HCEC 1CT (cell line): Measurements from ENCODE around the gene VPS39.

Experiments
- DNase-seq: peaks from one replicate; pipeline ENCODE4 v3.0.0-alpha.2; 2017

The VPS39 gene

DNA sequence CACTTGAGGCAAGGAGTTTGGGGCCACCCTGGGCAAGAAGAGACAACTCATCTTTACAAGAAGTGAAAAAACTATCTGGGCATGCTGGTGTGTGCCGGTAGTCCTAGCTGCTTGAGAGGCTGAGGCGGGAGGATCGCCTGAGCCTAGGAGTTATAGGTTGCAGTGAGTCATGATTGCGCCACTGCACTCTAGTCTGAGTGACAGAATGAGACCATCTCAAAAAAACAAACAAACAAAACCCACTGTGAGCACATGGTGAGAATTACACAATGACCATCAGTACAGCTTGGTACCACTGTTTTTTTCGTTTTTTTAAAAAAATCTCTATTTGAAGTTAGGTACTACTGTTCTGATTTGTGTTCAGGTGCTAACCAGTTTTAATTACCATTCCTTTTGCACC is 13.6 kb downstream of the VPS39 start:
- DNase-seq = peak; percentile 82

DNA sequence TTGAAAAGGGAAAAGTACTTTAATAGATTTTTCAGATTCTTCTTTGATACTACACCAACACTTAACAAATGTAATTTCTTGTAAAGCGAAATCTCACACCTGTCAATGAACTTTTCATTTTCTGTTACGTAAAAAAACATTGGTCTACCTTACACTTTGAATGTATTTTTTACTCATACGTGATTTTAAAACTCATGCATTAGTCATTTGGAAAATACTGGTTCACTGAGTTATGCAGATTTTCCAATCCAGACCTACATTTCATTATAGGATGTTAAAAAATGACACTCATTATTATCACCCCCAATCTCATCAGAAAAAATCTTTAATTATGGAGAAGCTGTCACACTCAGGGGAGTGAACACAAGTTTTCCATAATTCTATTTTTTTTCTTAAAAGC is 14.7 kb downstream of the VPS39 start:
- no peak for DNase-seq

DNA sequence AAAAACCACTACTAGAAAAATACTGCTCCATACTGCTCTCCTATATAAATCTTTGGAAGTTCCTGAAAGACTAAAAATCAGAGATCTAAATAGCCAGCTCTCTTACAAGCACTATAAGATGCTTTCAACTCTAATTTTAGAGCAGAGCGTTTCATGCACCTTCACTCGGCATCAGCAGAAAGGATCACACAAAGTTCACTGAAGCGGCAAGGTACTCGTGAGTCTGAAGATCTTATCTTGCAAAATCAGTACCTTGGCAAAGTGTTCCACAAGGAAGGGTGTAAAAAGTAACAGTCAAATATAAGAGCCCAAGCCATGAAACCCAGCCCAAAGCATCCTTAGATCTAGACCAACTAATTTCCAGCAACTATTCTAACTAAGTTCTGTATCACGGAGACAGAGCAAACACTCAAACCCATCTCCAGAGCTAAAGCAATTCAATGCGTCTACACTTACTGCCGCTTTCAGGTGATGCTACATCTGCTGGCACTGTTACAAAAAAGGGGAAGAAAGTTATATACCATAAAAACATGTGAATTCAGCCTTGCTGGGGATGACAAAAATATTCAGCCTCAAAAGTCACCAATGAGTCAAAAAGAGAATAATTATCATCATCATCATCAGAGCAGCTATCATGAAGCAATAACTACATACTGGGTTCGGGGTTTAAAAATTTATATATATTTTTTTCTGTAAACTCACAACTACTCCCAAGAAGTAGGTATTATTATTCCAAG is 16.3 kb downstream of the VPS39 start:
- DNase-seq = no peak

DNA sequence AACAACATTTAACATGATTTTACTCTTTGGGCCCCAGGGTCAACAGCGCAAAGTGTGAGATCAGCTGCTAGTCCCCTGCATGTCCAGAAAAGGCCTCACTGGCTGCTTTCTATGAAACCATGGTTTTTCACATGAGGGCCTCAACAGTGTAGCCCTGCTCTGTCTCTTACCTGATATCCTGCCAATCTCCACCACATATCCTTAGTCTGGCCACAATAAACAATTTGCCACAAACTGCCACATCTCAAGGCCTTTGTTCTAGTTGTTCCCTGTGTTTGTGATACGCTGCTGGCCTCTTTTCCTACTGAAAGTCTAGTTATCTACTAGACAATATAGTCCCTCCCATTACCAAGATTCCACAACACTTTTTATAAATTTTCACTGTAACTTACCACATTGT is 17.7 kb downstream of the VPS39 start:
- DNase-seq = no peak

DNA sequence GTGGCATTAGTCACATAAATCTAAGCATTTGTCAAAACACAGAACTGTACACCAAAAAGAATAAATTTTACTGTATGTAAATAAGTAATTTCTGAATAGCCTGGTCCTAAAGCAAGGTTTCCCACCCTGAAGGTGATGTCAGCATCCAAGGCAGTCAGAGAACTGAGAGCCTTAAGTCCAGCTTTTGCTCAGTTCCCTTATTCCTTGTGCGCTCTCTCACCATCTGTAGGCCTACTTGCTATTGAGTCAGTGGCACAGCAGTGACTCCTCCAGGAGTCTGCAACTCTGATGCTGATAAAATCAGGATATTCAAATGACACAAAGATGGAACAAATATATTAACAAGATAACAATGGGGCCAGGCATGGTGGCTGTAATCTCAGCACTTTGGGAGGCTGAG is 22.3 kb downstream of the VPS39 start:
- no peak for DNase-seq

DNA sequence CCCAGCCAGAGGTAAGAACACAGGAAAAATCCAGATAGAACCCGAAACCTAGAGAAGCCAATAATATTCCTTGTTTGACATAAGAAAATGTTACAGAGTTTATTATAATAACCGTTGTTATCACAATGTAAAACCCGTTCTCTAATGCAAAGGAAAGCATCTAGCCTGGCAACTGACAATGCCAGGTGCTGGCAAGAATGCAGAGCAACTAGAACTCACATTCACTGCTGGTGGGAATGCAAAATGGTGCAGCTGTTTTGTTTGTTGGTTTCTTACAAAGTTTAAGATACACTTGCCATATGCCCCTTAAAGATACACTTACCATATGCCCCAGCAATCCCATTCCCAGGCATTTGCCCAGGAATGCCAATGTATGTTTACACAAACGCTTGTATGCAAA is 23.4 kb downstream of the VPS39 start:
- no peak for DNase-seq

DNA sequence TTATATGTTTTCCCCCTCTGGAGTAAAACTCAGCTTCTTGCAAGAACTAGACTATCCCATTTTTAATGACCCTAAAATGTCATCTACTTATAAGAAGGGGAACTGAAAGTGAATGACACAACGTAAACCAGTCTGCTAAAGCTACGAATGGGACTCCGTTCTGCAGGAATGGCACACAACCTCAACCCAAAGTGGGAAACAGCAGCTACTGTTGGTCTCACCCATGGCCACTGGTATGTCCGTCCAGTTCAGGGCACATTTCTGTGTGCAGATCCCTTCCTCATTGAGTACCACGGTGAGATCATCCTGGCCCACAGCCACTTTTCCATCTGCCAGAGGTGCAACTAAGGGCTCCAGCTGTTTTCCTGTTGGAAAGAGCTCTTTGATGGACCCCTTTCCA is 23.8 kb downstream of the VPS39 start:
- DNase-seq = no peak

DNA sequence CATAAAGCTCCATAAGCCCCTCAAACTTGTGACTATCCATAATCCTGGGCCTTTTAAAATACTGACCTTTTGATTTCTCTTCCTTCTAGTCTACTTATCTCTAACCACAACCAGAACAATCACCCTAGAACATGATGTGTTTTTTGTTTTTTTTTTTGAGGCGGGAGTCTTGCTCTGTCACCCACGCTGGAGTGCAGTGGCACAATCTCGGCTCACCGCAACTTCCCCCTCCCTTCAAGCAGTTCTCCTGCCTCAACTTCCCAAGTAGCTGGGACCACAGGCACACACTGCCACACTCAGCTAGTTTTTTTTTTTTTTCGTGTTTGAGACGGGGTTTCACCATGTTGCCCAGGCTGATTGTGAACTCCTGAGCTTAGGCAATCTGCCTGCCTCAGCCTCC is 25.1 kb downstream of the VPS39 start:
- DNase-seq = no peak

DNA sequence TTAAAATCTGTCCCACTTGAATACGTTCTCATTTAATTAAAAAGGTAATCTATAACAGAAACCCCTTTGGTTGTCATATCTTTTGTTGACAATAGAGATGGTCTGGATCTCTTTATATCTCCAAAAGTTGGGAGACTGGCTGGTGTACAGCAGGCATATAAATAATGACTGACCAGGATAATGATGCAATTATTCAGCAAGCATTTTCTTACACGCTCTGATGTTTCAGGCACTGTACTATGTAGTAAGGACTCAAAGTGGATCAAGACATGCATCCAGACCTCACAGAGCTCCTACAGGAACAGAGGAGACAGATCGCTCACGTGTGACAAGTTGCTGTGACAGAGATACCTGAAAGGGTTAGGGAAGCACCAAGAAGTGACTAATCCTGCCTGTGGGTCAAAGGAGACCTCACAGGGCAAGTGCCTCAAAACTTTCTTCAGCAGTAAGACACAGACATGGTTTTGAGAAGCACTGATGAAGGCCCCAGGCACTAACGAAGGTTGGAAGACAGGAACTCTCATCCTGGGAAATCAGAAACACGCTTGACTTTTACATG is 25.7 kb downstream of the VPS39 start:
- no peak for DNase-seq

DNA sequence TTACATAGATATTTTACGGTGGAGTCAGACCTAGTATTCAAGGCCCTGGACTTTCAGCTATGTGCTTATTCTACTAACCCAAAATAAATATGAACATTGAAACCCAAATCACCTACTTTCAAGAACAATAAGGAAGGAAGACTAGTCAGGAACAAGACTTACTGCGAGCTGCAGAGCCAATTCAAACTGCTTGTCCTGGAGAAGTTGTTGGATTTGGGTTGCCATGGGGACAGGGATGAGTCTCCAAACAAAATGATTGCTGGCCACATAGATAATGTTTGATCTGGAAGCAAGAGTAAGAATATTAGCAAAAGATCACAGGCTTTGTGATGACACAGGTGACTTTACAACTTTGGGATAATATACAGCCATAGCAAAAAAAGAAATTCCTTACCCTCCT is 30.0 kb downstream of the VPS39 start:
- DNase-seq = no peak

DNA sequence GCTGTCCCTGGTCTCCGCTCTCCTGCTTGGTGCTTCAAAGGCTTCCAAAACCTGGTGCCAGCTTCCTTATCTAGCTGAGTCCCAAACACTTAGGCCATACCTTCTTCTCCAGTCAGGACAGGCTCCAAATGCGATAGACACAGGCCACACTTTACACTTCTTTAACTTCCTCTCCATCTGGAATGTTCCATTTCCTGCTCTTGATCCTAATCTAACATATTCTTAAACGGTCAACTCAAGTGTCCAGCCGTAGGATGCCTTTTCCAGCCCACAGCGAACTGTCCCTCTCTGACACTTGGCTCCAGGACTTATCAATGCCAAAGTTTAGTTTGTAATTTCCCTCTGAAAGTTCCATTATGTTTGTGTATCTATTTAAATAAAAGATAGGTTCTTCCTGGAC is 32.4 kb downstream of the VPS39 start:
- no peak for DNase-seq

DNA sequence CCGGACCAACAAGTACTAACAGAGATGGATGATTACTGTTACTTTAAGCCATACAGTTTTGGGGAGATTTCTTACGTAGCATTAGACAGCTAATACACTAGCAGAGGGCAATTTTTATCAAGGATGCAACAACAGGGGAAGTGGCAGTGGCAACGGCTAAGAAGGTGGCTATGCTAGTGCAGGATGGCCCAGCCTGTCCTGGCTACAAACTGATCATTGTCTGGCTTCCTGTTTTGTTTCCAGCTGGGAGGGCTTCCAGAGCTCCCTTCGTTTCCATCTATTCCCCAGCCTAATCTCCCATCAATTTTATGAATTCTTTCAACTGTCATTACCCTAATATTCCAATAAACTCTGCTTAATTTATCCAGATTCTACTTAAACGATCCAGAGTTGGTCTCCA is 35.6 kb downstream of the VPS39 start:
- DNase-seq = no peak

DNA sequence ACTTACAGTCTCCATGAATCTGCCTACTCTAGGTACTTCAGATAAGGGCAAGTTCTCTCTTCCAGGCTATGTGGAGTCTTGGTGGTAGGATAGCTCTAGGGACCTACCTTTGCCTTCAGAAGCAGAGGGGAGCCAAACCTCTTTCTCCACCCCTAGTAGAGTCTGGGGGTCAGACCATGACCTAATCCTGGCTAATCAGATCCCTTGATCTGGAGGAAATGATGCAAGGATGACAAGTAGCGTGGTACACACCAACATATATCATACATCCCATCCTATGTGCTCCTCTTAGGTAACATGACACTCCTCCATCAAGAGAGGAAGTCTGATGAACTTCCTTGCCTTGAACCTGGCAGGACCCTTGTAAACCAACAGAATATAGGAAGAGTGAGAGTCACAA is 36.3 kb downstream of the VPS39 start:
- DNase-seq = no peak

DNA sequence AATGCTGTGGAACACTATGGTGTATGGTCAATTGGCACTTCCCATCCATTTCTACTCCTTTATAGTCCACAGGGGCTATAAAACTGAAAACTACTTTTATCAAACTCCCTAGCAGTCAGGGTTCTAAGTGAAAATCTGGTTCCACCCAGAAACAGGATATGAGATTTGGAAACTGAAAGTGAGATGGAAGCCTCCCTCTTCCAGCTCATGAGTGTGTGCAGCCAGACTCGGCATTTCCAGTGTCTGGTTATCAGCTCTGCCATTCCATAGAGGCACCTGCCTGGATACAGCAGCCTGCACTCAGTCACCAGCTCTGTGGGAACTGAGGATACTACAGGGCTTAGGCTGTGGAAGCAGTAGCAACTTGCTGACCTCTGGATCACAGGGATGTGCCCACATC is 37.0 kb downstream of the VPS39 start:
- no peak for DNase-seq

DNA sequence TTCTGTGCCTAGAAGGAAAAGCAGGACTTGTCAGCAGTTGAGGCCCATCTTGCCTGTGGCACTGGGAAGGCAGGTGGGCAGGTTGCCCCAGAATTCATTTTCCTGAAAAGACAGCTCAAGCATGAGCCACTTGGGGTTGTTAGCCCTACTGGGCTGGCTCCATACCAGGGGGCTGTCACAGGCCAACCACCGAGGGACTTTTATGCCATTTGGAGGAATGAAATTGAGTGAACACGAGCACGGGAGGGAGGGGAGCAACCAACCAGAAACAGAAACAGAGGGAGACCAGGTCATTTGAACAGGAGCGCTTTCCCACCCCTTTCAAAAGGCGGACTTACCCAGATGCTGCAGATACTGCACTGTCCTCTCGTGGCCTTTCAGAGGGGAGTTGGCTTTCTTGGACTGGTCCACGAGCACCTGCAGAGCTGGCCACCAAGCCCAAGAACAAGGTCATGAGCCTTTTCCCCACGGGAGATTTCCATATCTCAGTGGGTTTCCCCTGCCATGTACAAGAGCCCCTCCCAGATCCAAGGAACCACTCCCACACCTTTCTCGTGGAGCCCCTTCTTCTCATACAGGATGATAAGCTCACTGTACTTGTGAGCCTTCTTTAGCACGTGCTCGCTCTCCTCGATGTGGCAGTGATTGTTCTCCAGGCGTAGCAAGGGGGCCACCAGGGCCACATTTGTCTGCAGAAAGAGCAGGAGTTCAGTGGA is 41.7 kb downstream of the VPS39 start:
- no peak for DNase-seq

DNA sequence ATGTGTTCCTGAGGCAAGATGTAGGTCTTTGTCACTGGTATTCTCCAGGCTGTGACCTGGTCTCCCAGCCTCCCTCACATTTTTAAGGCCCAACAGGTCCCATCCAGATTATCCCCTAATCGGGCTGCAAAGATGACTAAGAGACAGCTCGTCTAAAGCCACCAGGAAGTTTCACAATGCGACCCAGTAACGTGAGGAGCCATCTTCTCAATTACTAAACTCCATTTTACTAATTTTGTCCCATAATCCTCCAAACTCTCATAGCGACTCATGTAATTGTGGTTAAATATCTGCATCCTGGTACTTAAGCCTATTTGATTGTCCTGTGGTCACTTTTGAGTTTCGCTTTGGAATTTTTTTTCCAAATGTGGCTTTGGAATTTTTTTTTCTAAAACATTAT is 43.0 kb downstream of the VPS39 start:
- peak; percentile 32 for DNase-seq

DNA sequence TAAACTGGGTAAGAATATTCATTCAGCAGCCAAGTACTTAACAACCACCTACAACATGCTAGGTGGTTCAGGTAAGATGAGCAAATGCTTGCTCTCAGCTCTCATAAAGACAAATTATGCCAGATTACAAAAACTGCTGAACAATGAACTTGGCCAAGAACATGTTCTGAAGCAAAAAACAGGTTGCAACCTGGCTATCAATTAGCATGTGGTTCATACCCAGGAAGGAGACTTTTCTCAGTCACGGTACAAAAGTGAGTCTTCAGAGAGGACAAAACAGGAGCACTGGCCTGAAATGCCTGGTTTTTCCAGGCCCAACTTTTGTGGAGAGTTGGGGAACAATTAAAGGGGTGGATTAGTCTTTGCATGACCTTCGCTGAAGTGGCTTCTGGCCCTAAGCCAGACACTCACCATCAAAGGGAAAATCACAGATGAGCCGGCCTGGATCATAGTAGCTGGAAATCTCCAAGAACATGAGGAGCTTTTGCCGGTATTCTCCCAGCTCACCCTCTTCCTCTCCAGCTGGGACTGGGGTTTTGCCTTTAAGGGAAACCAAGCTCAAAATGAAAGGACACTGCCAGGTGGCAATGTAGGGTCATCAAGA is 44.1 kb downstream of the VPS39 start:
- DNase-seq = no peak

DNA sequence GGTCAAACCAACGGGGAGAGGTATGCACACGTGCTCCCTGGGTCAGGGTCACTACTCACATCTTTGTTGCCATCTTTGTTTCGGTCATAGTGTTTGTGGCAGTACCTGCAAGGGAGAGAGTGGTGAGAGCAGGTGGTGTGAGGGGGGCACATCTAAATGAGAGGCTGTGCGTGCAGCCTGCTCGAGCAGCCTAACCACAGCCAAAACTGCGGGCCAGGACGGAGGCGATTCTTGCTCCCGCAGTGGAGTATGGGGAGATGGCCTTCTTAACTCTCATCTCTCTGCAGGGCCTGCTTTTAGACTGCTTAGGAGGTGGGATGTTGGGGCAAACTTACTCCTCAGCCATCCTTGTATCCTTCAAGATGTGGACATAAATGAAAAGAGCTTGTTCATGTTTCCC is 44.8 kb downstream of the VPS39 start:
- DNase-seq = no peak

DNA sequence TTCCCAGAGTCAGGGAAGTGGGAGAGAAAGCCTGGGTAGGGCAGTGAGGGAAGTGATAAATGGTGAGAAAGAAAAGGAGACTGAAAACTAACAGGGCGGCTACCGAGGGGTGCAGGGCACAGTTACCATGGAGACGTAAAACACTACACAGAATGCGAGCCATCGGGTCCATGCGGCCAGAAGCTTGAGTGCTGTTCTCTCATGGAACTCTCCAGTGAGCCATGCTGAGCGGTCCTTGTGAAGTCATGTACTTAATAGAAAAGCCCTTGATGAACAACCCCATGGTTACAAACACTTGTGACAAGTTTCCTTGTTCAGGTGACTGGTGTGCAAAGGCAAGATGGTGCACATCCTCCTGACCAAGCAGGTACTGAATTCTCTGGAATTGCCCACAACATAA is 48.0 kb downstream of the VPS39 start:
- no peak for DNase-seq

DNA sequence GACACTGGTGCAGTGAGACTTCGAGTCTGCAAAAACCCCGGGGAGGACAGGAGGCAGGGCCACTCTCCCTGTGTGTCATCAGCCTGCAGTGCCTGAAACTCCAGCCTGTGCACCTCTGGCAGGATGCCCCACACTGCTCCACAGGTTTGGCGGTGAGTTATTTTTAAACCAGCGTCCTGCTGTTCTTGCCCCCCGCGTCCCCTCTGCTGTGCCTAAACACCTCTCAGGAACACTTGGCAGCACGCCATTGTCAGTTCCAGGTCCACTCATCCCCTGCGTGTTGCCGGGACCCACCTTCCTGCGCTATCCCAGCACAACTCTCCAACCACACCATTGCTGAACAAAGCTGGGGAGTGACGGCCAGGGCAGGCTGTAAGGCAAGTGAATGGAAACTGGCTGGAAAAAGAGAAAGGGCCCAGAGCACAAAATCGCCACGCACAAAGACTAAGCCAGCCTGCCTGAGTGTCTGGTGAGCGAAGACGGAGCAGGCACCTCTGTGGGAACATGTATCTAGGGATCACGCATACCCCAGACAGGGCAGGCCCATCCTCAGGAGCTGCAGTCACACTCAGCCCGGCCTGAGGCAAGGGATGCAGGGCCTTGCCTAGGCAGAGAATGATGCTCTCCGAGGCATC is 48.6 kb downstream of the VPS39 start:
- DNase-seq = no peak

DNA sequence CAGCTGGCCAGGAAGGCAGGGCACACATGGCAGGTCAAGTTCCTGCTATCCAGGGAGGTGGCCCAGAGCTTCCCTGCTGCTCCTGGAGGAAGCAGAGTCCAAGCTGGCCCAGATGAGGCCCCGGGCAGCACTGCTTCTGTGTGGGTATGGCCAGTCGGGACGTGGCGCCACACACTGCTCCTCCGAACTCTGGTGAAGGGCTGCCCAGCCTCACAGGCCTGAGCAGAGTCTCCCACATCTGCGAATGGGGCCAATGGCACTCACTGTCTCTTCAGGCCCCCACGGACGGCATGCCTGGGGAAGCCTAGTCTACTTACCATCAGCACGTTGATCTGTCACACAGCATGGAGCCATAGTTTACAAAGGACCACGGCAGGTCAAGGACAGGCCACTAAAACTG is 49.2 kb downstream of the VPS39 start:
- no peak for DNase-seq

DNA sequence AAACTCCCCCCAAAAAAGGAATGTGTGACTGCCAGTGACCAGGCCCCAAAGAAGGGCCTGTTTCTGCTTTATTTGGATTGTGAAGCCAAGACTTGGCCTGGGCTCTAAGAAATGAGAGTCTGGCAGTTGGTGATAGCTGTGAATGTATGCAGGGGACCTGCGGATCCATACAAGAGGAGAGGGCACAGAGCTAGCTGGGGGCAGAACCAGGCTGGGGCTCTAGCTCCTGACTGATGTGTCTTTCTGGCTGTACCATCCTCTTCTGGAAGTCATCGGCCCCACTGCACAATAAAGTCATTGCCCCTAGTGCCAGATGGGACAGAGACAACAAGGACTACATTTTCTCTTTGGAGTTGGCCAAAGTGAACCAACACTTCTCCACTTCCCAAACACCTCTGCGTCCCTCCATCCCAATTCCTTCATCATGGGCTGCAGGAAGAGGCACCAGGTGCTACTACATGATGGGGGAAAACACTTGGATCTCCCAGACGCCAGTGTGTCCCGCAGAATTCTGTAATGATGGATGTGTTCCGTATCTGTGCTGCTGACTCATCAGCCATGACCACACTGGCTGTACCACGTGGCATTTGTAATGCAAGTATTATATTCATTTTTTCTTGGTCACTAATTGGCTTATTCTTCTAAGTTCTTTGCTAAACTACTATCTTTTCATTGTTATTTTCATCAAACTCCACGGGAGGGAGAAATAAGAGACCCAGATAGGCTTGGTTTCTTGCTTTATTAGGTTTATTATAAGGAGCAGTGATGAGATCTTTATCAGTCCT is 49.9 kb downstream of the VPS39 start:
- peak; percentile 76 for DNase-seq

DNA sequence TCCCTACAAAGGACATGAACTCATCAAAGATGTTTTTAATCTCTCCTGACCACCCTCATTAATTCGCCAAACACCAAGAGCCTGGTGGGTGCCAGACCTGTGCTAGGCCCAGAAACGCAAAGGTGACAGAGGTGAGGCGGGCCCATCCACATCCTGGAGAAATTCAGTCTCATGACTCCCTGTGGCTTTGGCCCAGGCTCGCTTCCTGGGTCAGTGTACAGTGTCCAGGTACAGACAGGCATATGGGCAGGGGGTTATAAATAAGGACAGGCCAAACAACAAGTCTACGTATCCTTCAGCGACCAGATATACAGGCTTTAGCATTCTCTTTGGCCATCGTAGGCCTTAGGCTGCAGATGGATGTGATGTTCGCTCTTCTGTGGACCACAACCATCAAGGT is 50.7 kb downstream of the VPS39 start:
- no peak for DNase-seq
